Retina (tissue), 1 donor: ENCODE measurements around the gene KIFC3.
A peak's percentile ranks its signal among the peaks of the same experiment; 100 is the strongest.
"Not testable (repeated sequence)": the region's sequence is repeated elsewhere in the genome, so short reads cannot be mapped to it uniquely, and the experiment has no call there.

ENCODE experiments used
- DNase-seq: peaks from one replicate; pipeline ENCODE4 v3.0.0-alpha.2; 2016

Gene KIFC3

DNA sequence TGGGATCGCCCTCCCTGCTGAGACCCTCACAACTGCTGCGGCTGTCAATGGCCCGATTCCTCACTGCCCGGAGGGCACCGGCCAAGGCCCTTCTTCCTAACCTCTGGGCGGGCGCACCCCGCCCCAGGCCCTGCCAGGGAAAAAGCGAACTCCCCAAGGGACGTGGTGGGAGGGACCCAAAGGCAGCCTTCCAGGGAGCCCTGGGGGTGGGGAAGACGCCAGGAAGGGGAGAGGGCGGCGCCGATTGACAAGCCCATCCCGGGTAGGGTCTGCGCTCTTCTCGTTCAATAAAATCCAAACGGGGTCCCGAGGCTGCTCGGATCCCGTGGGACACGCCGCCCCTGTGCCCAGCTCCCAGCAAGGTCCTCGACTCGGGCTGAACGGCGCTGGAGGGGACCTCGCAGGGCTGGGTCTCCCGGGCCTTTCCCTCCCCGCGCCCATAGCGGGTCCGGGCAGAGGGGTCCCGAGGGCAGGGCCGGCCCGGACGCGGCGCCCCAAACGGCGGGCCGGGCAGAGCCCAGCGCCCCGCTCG is 416 bp downstream of the KIFC3 start:
- DNase-seq = peak; percentile 66

- DNase-seq = no peak
Observed at GRCh38 chr16:57801098-57801808, 1.0 kb downstream of the KIFC3 start.

DNA sequence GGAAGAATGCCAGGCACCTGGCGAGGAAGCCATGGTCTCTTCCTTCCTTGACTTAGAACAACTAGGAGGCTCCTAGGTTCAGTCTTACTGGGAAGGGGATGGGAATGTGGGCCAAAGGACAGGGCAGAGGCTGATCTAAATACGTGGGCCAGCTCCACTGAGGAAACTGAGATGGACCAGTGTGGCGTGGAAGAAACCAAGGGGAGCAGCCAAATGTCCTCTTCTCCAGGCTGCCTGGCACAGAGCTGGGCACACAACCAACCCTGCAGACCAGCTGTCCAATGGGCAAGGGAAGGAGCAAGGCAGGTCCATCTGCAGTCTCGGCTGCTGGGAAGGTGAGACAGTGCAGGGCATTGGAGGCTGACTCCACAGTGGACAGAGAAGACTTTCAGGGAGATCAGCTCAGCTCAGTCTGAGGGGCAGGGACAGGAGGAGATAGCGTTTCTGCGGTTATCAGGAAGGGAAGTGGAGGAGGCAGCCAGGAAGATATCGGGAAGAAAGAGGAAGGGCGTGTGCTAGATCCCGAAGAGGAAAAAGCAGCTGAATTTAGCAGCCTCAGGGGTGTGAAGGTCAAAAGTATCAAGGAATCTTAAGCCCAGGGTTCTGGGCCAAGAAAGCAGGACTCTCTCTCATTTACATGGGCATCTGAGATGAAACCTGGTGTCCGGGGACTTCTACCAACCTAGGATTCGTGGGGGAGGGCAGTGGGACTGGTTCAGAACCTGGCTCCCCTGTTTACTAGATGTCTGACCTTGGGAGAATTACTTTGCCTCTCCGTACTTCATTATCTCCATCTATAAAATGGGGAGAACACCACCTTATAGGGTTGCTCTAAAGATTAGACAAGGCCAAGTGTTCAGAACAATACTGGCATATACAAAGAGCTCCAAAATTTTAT is 1.8 kb downstream of the KIFC3 start:
- no peak for DNase-seq

GRCh38 chr16:57799600-57800199 is 2.6 kb downstream of the KIFC3 start:
- no peak for DNase-seq

GRCh38 chr16:57798953-57799599 is 3.2 kb downstream of the KIFC3 start:
- no peak for DNase-seq

DNA sequence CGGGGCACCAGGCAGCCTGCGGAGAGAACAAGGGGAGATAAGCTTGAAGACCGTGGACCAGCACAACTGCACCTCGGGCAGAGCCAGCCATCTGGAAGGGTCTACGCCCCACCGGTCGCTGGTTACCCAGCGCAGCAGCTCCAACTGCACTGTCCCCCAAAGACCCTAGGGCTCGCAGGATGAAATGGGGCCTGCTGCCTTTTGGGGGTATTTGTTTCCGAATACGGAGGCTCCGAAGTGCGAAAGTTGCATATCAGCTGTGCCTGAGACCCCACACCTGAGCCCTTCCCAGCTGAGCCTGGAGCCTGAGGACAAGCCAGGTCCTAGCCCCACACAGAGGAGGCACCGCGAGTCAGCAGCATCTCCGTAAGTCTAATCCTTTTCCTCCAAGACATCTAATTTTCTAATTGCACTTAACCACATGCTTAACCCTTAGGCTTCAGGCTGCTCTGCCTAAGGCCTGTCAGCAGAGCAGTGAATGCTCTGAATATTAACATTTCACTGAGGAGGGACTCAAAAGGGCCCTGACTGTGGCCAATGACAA is 4.0 kb downstream of the KIFC3 start:
- DNase-seq = no peak

DNA sequence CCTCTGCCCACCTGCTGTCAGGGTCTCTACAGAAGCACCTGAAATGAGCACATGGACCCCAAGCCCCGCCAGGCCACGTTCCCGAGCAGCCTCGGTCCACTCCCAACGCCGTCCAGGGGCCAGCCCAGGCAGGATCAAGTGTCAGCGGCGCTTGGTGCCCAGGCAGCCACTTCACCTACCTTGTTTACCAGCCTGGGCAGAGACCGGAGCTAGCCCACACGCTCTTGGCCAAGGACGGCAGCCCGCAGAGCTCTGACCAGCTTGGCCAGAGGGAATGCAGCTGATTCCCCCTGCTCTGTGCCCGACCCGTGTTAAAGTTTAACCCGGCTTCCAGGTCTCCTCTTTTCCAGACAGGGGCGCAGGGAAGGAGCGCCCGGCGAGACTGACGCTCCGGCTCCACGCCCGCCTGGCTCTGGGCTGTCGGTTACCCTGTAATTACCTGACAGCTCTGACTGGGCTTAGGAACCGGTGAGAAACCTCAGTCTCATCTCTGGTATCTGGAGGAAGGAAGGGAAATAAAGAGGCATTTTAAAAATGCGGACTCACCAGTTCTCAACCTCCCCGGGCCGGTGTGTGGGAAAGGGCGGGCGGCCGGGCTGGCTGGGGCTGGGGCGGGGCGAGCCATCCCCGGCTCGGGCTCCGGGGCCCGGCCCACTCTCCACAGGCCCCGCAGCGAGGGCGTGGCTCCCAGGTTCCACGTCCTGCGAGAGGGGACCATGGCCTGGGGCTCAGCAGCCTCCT is 4.6 kb downstream of the KIFC3 start:
- peak; percentile 52 for DNase-seq

- no peak for DNase-seq
Observed at GRCh38 chr16:57797216-57797525, 5.1 kb downstream of the KIFC3 start.

DNA sequence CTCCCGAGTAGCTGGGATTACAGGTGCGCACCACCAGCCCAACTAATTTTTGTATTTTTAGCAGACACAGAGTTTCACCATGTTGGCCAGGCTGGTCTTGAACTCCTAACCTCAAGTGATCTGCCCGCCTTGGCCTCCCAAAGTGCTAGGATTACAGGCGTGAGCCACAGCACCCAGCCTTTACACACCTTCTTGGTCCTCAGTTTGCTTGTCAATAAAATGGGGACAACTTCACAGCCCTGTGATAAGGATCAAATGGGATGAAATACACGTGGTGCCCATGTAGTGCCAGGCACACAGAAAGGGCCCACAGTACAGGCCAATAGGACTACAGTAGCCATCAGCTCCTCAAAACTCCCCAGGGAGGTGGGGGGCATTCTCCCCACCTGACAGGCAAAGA is 6.3 kb downstream of the KIFC3 start:
- DNase-seq = not testable (repeated sequence)

DNA sequence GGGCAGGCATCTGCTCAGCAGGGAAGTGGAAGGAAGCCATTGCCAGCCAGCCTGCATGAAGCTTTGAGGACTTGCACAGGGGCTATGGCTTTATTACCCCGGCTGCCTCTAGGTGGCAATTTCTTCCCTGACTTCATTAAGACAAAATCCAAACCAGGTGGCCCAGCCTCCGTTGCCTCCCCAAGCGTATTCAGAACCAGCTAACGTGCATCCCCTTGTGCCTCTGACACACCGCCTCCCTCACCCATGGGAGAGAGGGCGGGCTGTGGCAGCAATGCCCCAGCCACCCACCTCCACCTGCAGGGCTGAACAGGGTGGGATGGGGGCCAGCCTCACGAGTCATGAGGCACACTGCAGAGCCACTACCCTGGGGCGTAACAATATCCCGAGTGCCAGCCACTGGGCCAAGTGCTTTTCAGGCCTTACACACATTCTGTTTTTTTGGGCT is 6.8 kb downstream of the KIFC3 start:
- DNase-seq = peak; percentile 39

DNA sequence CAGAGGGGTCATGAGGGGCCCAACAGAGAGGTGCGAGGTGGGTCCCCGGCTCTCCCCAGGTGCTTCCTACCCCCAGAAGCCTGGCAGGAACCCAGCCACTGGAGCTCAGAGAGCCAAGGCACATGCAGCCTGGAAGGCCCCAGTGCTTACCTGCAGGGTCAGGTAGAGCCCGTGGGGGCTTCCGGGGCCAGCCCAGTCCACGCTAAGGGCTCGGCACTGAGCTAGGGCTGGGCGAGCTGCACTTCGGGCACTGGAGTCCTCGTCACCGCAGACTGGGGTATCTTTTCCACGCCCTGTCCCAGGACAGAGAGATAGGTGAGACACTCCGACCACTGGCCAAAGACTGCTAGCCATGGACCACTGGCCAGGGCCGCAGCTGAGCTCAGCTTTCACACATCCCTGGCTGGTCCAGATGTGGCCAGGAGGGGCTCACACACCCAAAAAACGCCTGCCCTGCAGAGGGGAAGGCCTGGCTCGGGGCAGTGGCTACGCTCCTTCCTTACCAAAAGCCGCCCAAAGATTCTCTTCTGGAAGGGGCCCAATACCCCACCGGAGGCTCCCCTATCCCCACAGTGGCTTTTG is 7.4 kb downstream of the KIFC3 start:
- no peak for DNase-seq

DNA sequence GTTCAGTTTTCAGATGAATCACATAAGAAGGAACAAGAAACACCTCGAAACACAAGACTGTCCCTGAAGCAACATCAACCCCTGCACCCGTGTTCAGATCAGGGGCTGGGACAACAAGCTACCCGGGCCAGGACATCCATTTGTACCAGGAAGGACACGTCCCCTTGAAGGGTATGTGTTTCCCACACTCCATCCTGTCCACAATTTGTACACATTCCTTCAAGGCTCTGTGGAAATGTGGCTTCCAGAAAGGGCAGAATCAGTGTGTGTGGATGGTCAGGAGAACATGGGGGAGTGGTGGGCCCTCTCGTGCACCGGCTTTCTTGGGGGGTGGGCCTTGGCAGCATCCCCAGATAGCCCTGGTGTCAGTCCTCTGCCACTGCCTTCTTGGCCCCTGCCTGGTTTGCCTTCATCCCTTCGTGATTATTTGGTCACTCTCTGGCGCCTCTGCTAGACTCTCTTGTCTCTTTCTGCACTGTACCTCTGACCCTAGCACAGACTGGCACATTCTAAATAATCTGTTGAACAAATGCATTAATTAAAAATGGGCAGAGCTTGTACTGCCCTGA is 10.3 kb downstream of the KIFC3 start:
- DNase-seq = no peak

GRCh38 chr16:57791195-57791892 is 10.9 kb downstream of the KIFC3 start:
- no peak for DNase-seq

DNA sequence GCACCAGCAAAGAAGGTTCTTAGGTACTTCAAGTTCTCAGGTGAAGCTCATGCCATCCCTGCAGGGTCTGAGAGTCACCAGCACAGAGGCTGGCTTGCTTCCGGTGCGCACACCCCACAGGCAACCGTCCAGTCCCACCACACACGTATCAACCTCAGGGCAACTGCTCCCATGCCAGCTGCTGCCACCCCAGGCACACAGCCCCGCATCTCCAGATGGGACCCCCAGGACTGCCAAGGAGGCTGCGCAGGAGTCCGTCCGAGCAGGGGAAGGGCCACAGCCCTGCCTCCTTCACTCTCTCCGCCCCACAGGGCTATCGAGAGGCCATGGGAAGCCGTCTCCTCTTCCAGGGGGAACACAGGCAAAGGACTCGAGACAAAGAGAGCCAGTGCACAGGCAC is 13.3 kb downstream of the KIFC3 start:
- DNase-seq = no peak

DNA sequence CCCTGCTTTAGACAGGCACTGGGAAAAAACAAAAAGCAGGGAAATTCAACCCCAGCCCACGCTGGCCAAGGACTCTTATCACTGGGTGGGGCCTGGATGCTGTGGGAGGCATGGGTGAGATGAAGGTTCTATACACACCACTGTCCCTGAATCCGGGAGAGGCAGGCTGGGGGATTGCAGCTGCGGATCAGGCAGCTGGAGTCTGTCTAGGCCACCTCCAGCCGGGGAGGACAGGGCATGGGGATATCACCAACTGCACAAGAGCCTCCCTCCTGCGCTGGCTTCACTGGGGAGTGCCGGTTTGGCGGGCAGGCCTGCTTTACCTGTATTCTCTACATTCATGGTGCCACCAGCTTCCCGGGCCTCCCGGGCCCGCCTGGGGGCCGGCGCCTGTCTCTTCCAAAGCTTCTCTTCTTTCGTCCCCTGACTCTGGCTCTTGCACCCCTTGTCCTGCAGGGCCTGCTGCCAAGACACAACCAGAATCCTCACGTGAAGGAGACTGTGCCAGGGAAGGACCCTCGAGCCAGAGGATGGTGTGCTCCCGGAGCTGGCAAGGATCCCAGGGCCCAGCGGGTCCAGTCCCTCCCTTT is 13.9 kb downstream of the KIFC3 start:
- DNase-seq = no peak

- no peak for DNase-seq
Observed at GRCh38 chr16:57787519-57787905, 14.8 kb downstream of the KIFC3 start.

DNA sequence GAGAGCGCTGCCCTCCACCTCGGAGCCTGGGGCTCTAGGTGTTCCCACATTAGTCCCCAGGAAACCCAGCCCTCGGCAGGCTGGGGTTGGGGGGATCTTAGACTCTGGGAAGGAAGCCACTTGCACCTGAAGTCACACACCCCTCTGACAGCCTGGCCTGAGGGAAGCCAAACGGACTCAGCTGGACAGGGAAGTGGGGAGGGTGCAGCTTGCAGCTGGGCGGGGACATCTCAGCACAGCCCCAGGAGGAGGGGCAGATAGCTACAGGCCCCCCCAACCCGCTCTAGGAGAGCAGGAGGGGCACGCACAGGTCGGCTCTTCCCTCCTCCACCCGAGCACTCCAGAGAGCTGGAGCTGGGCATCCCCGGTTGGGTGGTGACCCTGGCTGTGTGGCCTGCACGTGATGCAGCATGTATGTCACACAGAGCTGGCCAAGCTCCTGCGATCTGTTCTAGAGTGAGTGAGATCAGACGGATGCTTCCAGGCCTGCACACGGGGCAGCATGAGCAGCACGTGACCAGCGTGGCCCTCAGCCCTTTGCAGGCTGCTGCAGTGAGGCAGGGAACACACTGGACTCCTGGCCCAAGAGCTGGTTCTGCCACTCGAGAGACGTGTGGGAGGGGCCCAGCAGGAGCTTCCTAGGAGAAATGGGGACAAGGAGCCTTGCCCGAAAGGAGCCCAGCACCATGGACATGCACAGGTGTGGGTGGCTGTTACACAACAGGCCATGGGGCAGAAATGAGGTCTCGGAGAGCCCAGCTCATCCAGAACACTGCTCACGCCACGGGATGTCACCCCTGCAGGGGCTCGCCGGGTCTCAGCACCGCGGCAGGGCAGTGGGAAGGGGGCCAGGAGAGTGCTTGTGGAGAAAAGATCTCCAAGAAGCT is 15.4 kb downstream of the KIFC3 start:
- no peak for DNase-seq

- DNase-seq = no peak
Observed at GRCh38 chr16:57785924-57786323, 16.4 kb downstream of the KIFC3 start.

GRCh38 chr16:57785385-57785784 is 16.9 kb downstream of the KIFC3 start:
- no peak for DNase-seq
